GM12872 (cell line): ENCODE results near the gene DIAPH2.

Experiments used
- CTCF ChIP-seq: IDR thresholded peaks from 3 replicates; pipeline ENCODE4 v1.5.1; 2011; ENCODE audit warnings: low read depth, mild to moderate bottlenecking, low read length, moderate library complexity; ENCODE audit not compliant: insufficient read depth

DIAPH2 gene

GRCh38 chrX:96776966-96777365 lies 92.3 kb downstream of the DIAPH2 start:
- no peak for TF ChIP-seq CTCF

GRCh38 chrX:96791559-96791958 lies 106.9 kb downstream of the DIAPH2 start:
- no peak for TF ChIP-seq CTCF

- no peak for TF ChIP-seq CTCF
Observed at GRCh38 chrX:96792047-96792446, 107.4 kb downstream of the DIAPH2 start.

- no peak for TF ChIP-seq CTCF
Observed at GRCh38 chrX:96798982-96799381, 114.3 kb downstream of the DIAPH2 start.

GRCh38 chrX:96807318-96807717 lies 122.7 kb downstream of the DIAPH2 start:
- TF ChIP-seq CTCF: no peak

GRCh38 chrX:96820935-96821334 lies 136.3 kb downstream of the DIAPH2 start:
- TF ChIP-seq CTCF: no peak

GRCh38 chrX:96824166-96824565 lies 139.5 kb downstream of the DIAPH2 start:
- TF ChIP-seq CTCF: no peak

GRCh38 chrX:96833333-96833732 lies 148.7 kb downstream of the DIAPH2 start:
- no peak for TF ChIP-seq CTCF
